PC-3 (cell line): ENCODE measurements around the gene TCHP.

Experiments used
- CTCF ChIP-seq: fragments of 300-600 bp; sonication (generic); conservative IDR thresholded peaks from 2 replicates; pipeline ENCODE4 v1.5.1; 2017; ENCODE audit warnings: antibody characterized with exemption, low read depth, mild to moderate bottlenecking, low read length
- EZH2phosphoT487 ChIP-seq: fragments of 300-600 bp; sonication (generic); IDR thresholded peaks from 2 replicates; pipeline ENCODE4 v1.6.1; 2018; ENCODE audit warnings: mild to moderate bottlenecking, antibody characterized with exemption, low read length, borderline replicate concordance

GRCh38 chr12:109919456-109919855 is 19.4 kb downstream of the TCHP start:
- TF ChIP-seq CTCF (no peak), EZH2phosphoT487 (no peak)
